ENCODE data around the gene NPHP4. TPM values are rescaled to one million over a fixed set of nuclear protein-coding genes. Genes with fewer than 3 reads are reported as not detected.

The NPHP4 gene
- total RNA-seq, 2 experiments from 2014 or later: 15.6 to 17.2 TPM

GRCh38 chr1:5815211-5815610 lies 177.0 kb downstream of the NPHP4 start:
- no peak overlapping the region for H3K27ac Mint-ChIP-seq

GRCh38 chr1:5814046-5814619 lies 178.1 kb downstream of the NPHP4 start:
- Mint-ChIP-seq H3K4me3 (no peak overlapping the region), H3K27ac (no peak overlapping the region), H3K4me1 (ENCODE audit: low read depth) (no peaks in the 10 kb centered on the region), H3K9me3 (ENCODE audit: insufficient read depth) (no peaks in the 10 kb centered on the region), H3K27me3 (ENCODE audit: low read depth) (no peaks in the 10 kb centered on the region), H3K36me3 (ENCODE audit: low read depth) (no peaks in the 10 kb centered on the region)
- CTCF ChIA-PET: no interaction called here
- DNase-seq: no peak
- ATAC-seq: no peak
- POLR2A ChIA-PET: no interaction called here

More at GRCh38 chr1:5815211-5815610, 177.0 kb downstream of the NPHP4 start:
- no peaks in the 10 kb centered on the region for H3K4me1 Mint-ChIP-seq (ENCODE audit: low read depth)
- ATAC-seq (no peak), DNase-seq (no peak)
- CTCF ChIA-PET: no interaction called here
- H3K9me3 Mint-ChIP-seq (ENCODE audit: insufficient read depth): no peaks in the 10 kb centered on the region
- H3K27me3 Mint-ChIP-seq (ENCODE audit: low read depth): no peaks in the 10 kb centered on the region
- H3K4me3 Mint-ChIP-seq: no peak overlapping the region
- H3K36me3 Mint-ChIP-seq (ENCODE audit: low read depth): no peaks in the 10 kb centered on the region
- POLR2A ChIA-PET: no interaction called here

GRCh38 chr1:5813480-5813879 lies 178.7 kb downstream of the NPHP4 start:
- no peak overlapping the region for H3K27ac Mint-ChIP-seq
- DNase-seq (no peak), ATAC-seq (no peak)
- POLR2A ChIA-PET: no interaction called here
- no peaks in the 10 kb centered on the region for H3K27me3 Mint-ChIP-seq (ENCODE audit: low read depth)
- CTCF ChIA-PET: no interaction called here
- no peaks in the 10 kb centered on the region for H3K4me1 Mint-ChIP-seq (ENCODE audit: low read depth)
- H3K36me3 Mint-ChIP-seq (ENCODE audit: low read depth): no peaks in the 10 kb centered on the region
- no peaks in the 10 kb centered on the region for H3K9me3 Mint-ChIP-seq (ENCODE audit: insufficient read depth)
- H3K4me3 Mint-ChIP-seq: no peak overlapping the region

Small RNAs within 50 kb of the gene (microRNA-seq; reads per million reads assigned to microRNA genes)
- not detected for gene MIR4689

Other genes starting within 250 kb of the NPHP4 start
- gene KCNAB2, start 53.5 kb upstream of the NPHP4 start, total RNA-seq: 100 to 1,000 TPM; 343 to 360 TPM
- under 1 TPM; 0.23 to 0.47 TPM for gene CHD5, start 187.9 kb upstream of the NPHP4 start, total RNA-seq
- 100 to 1,000 TPM; 304 to 325 TPM for gene RPL22, start 207.2 kb upstream of the NPHP4 start, total RNA-seq
- gene RNF207, start 213.7 kb upstream of the NPHP4 start, total RNA-seq: 1 to 10 TPM; 1.6 to 2.0 TPM
- 10 to 100 TPM; 67.9 to 68.7 TPM for gene ICMT, start 243.5 kb upstream of the NPHP4 start, total RNA-seq

Data from activated CD8-positive, alpha-beta T cell treated with anti-CD3 and anti-CD28 coated beads, Interleukin-2, amount 10 ng/mL, durations not matched to agents 7 days and 5 days (primary cell).